Retinal pigment epithelial cell (primary cell): Measurements from ENCODE around the gene DNAH10.

Experiments
- DNase-seq: peaks from one replicate; pipeline ENCODE4 v3.0.0-alpha.2; 2010; ENCODE audit warnings: low read depth
- H3K4me3 ChIP-seq: 2 replicates; pipeline ENCODE4 v1.5.1; 2011; ENCODE audit warnings: mild to moderate bottlenecking, low read length, control low read depth, moderate library complexity
- TF ChIP-seq, protein P1 (sequence below): conservative IDR thresholded peaks from 2 replicates; pipeline ENCODE4 v1.5.1; 2011; ENCODE audit warnings: low read depth, low read length, control low read depth, inconsistent platforms

Gene DNAH10

DNA sequence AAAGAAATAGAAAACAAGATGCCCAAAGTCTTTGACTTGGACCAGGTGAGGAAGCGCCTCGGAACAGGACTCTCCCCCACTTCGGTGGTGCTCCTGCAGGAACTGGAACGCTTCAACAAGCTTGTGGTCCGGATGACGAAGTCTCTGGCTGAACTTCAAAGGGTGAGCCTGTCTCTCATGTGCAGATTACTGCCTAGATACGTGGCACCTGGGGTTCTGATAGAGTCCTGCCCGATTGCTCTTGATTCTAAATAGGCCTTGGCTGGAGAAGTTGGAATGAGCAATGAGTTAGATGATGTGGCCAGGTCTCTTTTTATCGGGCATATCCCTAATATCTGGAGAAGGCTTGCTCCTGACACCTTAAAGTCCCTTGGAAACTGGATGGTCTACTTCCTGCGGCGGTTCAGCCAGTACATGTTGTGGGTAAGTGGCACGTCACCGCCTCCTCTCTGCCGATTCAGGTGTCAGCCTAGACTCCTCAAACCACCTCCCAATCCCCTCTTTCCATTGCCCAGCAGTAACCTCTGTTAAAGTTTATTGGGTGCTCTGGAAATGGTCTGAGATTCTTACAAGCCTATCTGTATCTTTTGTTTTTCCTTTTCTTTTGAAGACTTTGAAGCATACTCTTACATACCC is 169.7 kb downstream of the DNAH10 start:
- H3K4me3 ChIP-seq, result no peak overlapping the region
- TF ChIP-seq, protein P1, sequence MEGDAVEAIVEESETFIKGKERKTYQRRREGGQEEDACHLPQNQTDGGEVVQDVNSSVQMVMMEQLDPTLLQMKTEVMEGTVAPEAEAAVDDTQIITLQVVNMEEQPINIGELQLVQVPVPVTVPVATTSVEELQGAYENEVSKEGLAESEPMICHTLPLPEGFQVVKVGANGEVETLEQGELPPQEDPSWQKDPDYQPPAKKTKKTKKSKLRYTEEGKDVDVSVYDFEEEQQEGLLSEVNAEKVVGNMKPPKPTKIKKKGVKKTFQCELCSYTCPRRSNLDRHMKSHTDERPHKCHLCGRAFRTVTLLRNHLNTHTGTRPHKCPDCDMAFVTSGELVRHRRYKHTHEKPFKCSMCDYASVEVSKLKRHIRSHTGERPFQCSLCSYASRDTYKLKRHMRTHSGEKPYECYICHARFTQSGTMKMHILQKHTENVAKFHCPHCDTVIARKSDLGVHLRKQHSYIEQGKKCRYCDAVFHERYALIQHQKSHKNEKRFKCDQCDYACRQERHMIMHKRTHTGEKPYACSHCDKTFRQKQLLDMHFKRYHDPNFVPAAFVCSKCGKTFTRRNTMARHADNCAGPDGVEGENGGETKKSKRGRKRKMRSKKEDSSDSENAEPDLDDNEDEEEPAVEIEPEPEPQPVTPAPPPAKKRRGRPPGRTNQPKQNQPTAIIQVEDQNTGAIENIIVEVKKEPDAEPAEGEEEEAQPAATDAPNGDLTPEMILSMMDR, result no peak
- DNase-seq, result no peak

- TF ChIP-seq, protein P1, result no peak
- H3K4me3 ChIP-seq, result no peak overlapping the region
- DNase-seq, result no peak
These were observed 171.1 kb downstream of the DNAH10 start for GRCh38 chr12:123933214-123933613.

- no peak overlapping the region for H3K4me3 ChIP-seq
- DNase-seq, result no peak
- TF ChIP-seq, protein P1, result no peak
These were observed 172.0 kb downstream of the DNAH10 start for GRCh38 chr12:123934016-123934620.

DNA sequence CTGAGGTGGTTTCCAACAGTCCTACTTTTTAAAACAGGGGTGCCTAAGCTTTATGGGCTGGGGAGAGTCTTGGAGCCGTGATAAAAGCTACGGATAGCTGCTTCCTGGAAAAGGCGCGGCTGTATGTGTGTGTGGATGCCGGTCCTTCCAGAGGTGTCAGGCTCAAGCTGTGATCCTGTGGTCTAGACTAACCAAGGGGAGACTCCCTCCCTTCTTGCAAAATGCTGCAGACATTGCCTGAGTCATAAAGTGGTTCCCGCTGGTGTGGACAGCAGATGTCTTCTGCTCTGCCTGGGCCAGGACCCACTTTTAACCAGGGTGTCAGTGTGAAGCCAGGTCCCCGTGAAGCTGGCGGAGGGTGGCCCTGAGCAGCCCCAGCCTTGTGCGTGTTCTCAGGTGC is 172.7 kb downstream of the DNAH10 start:
- H3K4me3 ChIP-seq, result no peak overlapping the region
- no peak for DNase-seq
- TF ChIP-seq, protein P1, result no peak

GRCh38 chr12:123935956-123936355 is 173.9 kb downstream of the DNAH10 start:
- no peak for DNase-seq
- TF ChIP-seq, protein P1, result no peak
- H3K4me3 ChIP-seq, result no peak overlapping the region

GRCh38 chr12:123936471-123936870 is 174.4 kb downstream of the DNAH10 start:
- no peak overlapping the region for H3K4me3 ChIP-seq
- TF ChIP-seq, protein P1, result no peak
- DNase-seq, result no peak
